DMS53 treated with DMSO at 0.1 percent for 48 hours (cell line): ENCODE results near the gene SP140L.
"Not testable (repeated sequence)": the region's sequence is repeated elsewhere in the genome, so short reads cannot be mapped to it uniquely, and the experiment has no call there.

Experiments used
- DNase-seq: peaks from one replicate; lab custom pipeline; 2025; ENCODE audit not compliant: unreplicated experiment; lab: John Stamatoyannopoulos, UW

SP140L gene

DNA sequence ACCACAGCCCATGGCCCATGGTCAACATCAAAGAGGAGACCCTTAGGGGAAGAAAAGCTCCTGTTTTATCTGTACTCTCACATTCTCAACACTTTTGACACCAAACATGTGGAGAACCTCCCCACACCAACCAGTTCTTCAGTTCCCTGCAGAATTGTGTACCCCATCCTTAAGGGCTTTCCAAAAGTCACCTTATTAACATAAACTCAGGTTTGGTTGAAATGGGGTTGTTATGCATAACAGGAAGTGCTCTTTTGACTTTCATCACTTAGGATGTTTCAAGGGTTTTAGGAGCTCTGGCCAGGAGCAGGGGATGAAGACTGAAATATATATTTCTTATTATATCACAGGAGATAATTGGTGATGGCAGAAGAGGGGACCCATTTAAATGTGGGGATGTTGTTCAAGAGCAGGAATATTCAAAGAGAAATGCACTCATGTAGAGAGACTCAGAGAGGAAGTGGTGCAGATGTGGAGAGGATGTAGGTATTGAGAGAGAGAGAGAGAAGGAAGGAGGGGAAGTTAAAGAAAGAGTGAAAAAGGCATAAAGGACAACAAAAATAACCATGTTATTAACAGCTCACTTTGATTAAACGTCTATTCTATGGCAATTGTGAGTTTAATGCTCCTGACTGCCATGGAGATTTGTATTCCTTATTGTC, 35.2 kb downstream of the SP140L start:
- DNase-seq, result no peak

DNA sequence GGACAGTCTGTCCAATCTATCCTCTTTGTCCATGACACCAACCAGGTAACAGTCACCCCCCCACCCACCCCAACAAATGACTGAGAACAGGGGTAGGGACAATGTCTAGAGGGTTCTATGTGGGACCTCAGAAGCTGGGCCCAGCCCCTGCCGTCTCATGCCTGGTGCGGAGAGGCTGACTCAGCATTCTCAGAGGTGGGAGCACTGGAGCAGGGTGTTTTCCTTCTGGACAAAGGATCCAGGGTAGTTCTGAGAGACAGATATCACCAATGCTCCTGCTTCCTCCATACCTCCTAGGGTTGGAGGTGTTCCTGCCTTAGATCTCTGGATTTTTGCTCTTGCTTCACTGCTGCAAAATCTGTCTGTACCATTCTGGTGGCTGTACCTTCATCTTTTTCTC, 55.1 kb downstream of the SP140L start:
- no peak for DNase-seq

DNA sequence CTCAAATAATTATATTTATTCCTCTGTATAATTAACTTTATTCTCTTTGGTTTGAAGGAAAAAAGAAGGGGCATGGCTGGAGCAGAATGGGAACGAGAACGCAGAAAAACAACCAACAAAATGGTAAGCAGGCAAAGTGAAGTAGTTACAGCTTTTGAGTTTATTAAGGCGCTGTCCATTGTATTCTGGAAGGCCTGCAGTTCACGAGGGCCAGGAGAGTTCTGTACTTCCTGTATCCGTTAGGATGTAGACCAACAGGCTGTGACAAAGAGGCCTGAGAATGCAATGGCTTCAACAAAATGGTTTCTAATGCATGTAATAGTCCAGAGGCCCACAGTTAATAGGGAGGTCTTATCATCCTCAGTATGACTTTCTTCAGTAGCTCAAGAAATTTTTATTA, 56.5 kb downstream of the SP140L start:
- DNase-seq, result no peak

DNA sequence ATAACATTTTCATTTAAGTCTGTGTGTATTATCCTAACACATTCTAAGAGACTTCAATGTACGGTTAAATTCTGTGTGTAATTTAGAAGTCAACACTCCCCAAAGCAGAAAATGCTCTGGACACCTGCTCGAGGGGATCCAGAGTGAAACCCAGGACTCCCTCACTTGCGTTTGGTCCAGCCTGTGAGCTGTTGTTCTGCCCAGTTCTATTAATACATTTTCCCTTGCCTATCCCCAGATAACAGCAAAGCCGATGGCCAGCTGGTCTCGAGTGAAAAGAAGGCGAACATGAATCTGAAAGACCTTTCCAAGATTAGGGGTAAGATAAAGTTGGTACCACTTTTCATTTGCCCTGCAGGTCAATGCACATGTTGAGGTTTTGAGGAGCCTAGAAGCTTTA, 58.0 kb downstream of the SP140L start:
- DNase-seq, result no peak

DNA sequence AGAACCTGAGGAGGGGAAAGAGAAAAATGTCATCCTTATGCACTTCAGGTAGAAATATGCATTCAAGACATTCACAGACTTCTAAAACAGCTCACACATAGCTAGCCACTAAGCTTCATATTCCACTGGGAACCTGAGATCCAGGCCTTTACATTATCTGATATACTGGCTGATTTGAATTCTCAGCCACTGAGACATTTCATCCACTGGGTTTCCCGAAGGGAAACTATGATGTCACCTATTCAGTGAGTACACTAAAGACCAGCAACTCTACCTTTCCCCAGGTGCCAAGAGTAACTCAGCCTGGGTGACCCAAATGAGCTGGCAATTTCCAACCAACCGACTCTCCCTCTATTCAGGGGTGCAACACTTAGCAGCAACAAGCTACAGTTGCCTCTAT, 67.3 kb downstream of the SP140L start:
- DNase-seq, result no peak

DNA sequence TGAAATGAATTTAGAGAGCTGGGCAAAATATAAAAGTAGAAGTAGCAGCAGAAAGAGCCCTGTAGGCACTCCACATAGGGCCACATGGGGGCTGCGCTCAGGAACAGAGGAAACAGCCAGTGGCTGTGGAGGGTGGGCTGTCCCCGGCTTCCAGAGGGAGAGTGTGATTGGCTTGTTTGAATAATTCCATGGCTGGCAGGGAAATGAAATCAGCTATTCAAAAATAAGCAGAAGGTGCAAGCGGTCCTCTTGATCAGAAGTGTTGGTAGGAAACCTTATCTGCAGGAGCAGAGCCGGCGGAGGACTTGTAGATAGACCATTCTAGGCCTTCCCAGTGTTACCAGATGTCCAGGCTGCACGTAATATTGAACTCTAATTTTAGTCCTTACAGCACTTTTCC, 71.7 kb downstream of the SP140L start:
- not testable (repeated sequence) for DNase-seq

DNA sequence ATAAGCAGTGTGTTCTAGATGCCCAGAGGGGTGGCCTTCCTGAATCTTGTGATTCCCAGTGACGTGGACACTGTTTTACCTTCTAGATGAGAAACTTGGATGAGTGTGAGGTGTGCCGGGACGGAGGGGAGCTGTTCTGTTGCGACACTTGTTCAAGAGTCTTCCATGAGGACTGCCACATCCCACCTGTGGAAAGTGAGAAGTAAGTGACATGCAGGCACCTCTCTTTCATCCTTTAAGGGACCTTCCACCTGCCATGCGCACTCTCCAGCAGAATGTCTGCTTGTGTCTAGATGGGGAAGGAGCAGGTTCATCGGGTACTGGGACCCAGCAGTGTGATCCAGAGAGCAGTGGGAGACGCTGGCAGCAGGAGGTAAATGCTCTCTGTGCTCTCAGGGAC, 73.0 kb downstream of the SP140L start:
- no peak for DNase-seq

DNA sequence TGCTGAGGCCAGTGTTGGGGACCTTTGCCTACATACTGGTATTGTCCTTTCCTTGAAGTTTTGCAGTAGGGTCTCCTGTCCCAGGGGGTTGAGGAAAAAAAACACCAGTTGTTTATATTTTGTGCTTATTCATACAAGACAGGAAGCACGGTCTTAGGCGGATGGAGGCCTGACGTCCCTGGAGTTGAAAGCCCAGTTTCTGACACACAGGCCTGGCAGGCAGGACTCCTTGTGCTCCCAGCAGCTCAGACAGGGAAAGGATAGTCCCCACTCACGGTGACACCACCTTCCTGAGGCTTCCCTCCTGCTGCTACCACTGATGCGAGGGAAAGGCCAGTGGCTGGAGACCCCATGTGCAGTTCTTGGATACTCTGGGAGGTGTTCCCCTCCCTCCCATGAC, 73.5 kb downstream of the SP140L start:
- DNase-seq, result no peak

DNA sequence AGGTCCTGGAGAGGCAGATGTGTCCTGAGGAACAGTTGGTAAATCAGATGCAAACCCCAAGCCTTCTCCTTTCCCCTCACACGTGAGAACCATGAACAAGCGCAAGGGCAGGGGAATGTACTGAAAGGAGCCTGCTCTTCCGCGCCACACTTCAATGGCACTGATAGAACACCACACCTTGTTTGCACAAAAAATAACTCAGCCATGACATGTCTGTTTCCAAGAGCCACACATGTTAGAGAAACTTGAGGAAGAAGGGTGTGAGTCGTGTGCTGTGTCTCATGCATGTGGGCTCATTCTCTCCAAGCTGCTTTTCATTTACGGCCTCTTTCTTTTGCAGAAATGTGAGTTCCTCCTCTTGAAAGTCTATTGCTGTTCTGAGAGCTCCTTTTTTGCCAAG, 74.0 kb downstream of the SP140L start:
- DNase-seq, result not testable (repeated sequence)

DNA sequence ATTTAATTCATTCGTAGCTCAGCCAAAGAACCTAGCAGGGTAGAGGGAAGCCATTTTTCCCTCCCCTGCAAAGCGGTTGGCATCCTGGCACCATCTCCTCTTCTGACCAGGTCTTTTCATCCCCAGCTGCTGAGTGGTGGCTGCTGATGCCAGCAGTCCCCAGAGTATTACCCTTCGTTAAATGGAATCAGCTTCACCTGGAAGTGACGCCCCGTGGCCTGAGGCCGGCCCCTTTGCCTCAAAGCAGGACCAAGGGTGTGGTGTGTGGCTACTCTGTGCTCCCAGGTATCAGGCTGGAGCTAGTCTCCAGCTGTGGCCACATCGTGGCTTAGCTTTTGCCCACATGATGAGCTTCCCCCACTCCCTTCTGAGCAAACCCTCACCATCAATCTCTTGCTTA, 76.8 kb downstream of the SP140L start:
- no peak for DNase-seq

DNA sequence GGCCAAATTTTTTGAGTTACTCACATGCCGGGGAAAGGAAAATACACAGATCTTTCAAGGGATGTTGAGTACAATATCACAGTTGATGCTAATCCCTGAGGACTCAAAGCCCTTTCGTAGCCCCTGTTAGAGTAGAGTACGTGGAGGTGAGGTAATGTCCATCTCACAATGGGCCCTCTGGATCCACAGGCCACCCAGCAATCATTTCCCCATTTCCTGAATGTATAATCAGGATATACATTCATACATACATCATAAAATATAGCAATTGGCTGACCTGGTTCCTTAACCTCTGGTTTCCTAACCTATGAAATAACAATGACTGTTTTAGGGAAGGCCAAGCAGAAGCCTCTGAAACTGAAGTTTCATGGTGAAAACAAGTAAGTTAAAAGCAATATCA, 78.8 kb downstream of the SP140L start:
- no peak for DNase-seq

DNA sequence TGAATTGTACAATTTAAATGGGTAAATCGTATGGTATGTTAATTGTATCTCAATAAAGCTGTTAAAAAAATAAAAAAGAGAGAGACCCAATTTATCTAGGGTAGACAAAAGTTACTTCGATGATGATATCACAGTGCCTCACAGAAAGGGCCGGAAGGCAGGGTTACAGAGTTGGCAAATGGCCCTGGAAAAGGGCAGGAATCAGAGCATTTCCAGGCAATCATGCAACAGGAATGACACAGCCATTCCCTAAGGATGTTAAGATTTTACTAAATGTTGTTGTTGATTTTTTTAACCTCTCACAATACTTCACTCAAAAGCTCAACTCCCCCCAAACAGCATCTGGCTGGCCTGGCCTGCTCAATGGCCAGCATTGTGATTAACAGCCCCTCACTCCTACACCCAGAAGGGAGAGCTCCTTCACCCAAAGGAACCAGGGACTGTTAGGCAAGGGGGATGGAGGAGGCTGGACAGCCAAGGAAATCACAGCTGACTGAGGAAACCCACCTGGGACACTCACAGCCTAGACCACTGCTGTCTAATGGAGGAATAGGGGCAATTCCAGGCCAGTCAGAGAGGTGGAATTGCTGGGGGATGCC, 81.3 kb downstream of the SP140L start:
- DNase-seq, result no peak

DNA sequence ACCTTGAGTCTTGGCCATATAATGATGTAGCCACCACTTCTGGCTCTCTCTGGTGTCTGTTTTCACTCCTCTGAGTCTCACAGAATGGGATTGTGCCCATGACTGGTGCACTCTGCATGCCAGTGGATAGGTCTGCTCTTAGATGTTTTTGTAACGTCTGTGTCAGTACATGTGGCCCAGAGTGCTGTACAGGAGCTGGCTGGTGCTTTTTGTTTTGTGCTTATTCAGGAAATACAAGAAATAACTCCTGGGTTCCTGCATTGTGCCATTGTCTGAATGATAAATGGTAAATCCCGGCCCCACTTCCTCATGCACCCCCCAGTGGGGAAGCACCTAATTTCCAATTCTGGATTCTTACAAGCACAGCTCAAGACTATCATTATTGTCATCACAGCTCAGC, 82.3 kb downstream of the SP140L start:
- DNase-seq, result not testable (repeated sequence)

DNA sequence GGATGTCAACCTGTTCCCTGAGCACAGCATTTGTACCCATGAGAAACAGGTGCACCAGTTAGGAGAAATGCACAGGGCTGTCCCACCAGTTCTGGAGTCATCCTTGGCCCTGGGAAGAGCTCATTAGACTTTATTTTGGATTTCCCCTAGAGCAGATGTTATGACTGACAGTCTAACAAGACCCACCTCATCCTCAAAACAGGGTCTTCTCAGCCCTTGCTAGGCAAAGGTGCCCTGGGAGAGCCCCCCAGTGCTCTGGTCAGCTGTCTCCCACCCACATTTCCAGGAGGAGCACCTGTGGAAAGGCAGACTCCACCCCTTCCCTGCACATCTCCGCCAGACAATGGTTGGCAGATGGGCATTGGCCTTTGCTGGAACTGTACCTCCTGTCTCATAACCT, 83.3 kb downstream of the SP140L start:
- no peak for DNase-seq

DNA sequence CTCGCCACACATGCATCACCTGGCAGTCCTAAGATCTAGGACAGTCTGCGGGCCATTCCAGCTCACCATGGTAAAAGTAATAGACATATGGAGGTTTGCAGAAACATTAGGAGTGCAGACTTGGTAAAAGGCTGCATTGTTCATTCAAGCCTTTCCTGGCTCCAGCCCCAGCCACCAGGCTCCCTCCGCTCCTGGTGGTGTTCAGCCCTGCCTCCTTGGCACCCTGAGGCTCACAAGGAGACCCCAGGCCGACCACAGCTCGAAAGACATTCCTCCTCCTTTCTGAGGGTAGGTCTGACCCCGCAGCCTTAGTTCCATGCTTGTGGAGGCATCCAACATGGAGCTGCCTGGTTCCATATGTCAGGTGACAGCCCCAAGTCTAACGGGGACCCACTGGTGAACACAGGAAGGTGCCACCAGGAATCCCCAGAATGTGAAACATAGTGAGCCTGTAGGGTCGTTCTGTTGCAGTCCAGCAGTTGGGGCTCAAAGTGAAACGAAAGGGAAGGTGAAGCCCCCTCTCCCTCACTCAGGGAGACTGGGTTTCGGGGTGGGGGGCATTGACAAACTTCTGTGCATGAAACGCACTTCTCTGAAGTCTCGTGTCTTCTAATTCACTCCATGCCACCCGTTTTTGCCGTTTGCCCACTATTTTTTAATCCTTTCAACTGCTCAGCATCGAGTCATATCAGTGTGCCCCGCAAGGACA, 84.0 kb downstream of the SP140L start:
- DNase-seq, result no peak

DNA sequence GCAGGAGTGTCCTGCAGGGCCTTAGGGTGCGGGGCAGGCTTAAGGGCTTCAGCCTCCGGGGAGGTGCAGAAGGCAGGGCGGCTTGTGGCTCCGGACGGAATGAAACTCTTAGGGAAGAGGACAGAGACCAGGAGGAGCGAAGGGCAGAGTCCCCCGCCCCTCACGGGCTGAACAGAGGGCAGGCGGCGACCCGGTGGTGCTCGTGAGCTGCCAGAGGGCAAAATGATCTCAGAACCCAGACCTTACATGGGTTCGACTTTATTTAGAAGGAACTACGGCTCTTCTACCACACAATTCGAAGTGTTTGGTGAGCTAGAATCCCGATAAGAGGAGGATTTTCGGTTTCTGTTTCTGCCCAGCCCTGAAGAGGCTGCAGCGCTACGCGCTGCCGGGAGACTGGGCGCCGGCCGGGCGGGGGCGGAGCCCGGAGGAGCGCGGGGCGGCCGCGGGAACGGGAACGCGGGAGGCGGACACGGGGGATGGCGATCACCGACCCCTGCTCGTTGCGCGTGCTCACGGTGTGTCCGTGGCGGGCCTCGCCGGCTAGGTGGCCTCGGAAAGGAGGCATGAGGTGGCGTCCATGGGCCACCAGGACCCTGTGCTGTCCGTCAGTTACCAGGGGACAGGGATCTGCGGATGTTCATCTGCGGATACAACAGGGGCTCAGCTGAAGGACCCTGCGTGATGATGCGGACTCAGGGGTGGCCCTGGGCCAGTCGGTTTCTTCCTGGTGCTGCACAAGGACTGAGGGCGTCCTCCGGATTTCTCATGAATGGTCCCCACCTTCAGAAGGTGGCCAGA, 84.8 kb downstream of the SP140L start:
- peak; percentile 47 for DNase-seq

DNA sequence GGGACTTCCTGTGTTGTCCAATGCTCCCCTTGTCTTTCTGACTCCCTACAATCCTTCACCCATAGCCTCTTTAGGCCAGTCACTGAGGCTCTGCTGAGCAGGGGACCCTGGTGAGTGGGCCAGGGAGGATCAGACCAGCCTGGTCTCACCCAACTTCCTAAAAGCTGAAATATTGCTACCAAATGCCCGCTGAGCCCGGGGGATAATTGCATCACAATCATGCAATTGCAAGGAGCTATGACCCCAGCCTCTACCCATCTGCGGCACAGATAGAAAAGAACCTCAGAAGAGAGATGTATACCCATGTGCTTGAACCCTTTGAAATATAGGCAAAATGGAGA, 85.3 kb downstream of the SP140L start:
- DNase-seq, result no peak

DNA sequence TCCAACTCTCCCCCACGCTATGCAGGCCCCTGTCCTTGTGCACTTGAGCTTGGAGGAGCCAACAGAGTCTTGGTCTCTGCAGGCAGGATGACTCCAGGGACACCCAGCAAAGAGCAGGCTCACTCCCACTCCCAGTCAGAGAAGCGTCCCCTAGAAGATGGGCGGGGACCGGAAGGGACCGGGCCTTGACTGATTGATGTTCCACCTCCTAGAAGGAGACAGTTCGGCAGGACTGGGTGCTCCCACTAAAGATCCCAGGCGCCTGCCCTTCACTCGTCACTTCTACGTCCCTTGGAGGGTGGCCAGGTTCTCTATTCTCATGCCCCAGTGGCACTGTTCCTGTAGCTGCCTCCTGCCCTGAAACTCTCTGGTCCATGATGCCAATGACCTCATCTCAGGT, 85.9 kb downstream of the SP140L start:
- DNase-seq, result no peak

DNA sequence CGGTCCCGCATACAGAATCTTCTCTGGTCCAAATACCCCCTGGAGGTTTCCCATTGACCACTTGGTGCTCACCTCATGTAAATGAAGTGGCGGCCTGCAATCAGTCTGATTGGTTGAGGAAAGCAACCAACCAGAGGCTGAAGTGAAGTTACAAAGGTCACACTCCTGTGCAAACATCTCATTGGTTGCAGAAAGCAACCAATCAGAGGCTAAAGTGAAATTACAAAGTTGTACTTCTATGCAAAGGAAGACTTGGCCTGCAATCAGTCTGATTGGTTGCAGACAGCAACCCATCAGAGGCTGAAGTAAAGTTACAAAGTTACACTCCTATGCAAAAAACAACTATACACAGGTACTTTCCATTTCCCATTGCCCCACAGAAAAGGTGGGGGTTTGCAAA, 86.5 kb downstream of the SP140L start:
- DNase-seq, result no peak

DNA sequence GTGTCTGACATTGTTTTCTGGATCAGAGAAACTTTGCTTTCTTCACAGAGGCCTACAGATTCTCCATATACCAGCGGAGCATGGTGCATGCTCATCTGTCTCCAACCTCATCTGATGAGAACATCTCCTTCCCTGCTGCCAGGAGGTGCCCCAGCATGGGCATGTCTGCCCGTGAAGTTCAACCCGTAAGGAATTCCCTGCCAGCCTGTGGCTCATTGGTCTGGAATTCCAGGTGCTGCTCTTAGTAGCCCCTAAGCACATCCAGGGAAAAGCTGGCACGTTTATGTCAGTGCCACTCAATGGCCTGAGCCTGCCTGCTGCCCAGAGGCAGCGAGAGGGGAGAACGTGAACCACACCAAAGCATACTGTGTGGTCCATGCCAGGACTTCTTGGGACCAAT, 87.3 kb downstream of the SP140L start:
- no peak for DNase-seq

DNA sequence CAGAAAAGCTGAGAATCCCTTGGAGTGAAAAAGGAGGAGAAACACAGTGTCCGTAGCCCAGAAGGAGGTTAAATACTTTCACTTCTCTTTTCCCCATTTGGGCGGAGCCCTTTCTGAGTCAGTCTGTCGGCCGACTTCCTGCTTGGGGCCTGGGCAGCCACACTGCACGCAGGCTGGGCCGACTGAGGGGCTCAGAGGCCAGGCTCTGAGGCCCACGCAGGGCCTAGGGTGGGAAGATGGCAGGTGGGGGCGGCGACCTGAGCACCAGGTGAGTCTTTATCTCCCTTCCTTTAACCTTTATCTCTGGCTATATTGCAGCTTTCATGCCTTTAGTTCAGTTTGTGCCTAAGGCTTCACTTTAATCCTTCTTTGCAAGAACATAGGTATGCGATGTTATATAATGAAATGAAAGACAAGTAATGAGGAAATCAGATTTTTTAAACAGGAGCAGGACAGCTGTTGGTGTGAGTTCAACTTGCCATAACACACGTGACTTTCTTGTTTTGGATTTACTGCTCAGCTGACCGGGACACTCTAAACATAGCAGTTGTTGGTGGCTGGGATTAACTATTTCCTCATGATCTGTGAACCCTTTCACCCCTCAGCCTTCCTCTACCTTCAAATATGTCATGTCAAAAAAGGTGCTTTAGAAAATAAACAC, 89.2 kb downstream of the SP140L start, which contains the start of gene SP100:
SP100 (plus strand) TSS at position 141 of the 661 bp plus-strand sequence; CDS start at position 237, 96 bp downstream.
- DNase-seq, result peak; percentile 72
